IPS DF 6.9 (cell line): Measurements from ENCODE around the gene CCR6.

Source experiments
- DNase-seq: peaks from one replicate; pipeline ENCODE4 v3.0.0-alpha.2; 2013; ENCODE audit warnings: low read depth, low spot score
- H3K27ac ChIP-seq: one replicate; pipeline ENCODE4 v1.5.1; 2013; ENCODE audit warnings: low read length, control low read depth
- H3K27me3 ChIP-seq: 2 replicates; pipeline ENCODE4 v1.6.1; 2013; ENCODE audit warnings: mild to moderate bottlenecking, low read length; ENCODE audit not compliant: control insufficient read depth, insufficient read depth
- H3K36me3 ChIP-seq: 2 replicates; pipeline ENCODE4 v1.6.1; 2013; ENCODE audit warnings: low read length; ENCODE audit not compliant: control insufficient read depth, insufficient read depth
- H3K4me1 ChIP-seq: 2 replicates; pipeline ENCODE4 v1.6.1; 2013; ENCODE audit warnings: low read length; ENCODE audit not compliant: control insufficient read depth, insufficient read depth
- H3K4me3 ChIP-seq: 2 replicates; pipeline ENCODE4 v1.5.1; 2013; ENCODE audit warnings: mild to moderate bottlenecking, low read length
- H3K9me3 ChIP-seq: 2 replicates; pipeline ENCODE4 v1.6.1; 2013; ENCODE audit warnings: low read length, inconsistent platforms; ENCODE audit not compliant: control insufficient read depth, insufficient read depth
- WGBS: extraction: QIAGEN DNeasy Blood & Tissue Kit; methylation state at CpG from one replicate; pipeline ENCODE4 v1.1.7; 2013; ENCODE audit warnings: mixed read lengths, missing lambda C conversion rate; ENCODE audit not compliant: insufficient read length, insufficient coverage; 5-methylcytosine and 5-hydroxymethylcytosine counted together

CCR6 gene

DNA sequence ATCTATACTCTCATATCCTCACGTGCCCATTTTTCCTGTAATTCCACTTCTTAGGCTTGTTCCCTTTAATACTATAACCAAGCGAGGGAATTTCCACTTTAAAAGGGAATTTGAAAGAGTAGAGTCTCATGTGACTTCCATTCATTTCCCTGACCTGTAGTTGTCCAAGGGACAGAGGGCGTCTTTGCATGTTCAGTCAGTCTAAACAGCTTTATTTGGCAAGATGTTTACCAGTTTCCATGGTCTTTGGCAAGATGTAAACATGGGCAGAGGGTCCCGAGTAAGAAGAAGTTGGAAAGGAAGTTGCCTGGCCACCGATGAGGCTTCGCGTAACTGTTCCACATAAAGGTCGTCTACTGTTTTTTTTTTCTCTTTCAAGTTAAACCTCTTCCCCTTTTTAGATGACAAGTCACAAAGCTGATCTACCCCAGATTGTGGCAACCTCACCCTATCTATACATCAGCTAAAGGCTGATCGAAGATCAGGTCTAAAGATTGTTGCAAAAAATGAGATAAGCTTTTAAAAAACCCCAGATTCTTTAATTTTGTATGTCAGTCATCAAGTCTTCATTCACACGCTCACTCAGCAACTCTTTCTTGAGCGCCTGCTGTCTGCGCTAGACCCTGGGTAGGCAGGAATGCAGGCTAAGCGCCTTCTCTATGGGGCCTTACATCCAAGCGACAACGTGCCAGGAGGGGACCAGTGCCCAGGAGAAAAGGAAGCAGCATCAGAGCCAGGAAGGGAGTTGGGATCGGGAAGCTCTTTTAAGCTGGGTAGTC is 31.7 kb upstream of the CCR6 start:
- DNase-seq: no peak
- H3K36me3 ChIP-seq: no peaks in the 10 kb centered on the region
- H3K4me1 ChIP-seq: peaks cover 2% of the 10 kb centered on the region; the same call in 1 of the 2 replicates
- WGBS: no CpG with 5 or more reads among the region's 16 CpGs
- no peaks in the 10 kb centered on the region; the same call in 1 of the 2 replicates for H3K9me3 ChIP-seq
- no peak overlapping the region for H3K4me3 ChIP-seq
- no peaks in the 10 kb centered on the region for H3K27me3 ChIP-seq
- no peak overlapping the region for H3K27ac ChIP-seq

- H3K27me3 ChIP-seq: no peaks in the 10 kb centered on the region
- H3K9me3 ChIP-seq: no peaks in the 10 kb centered on the region; the same call in 1 of the 2 replicates
- WGBS: no CpG with 5 or more reads among the region's 7 CpGs
- no peak overlapping the region for H3K27ac ChIP-seq
- H3K4me3 ChIP-seq: no peak overlapping the region
- H3K4me1 ChIP-seq: peaks cover 2% of the 10 kb centered on the region; the same call in 1 of the 2 replicates
- H3K36me3 ChIP-seq: no peaks in the 10 kb centered on the region
- no peak for DNase-seq
Measured at GRCh38 chr6:167091805-167092107, 31.1 kb upstream of the CCR6 start.

DNA sequence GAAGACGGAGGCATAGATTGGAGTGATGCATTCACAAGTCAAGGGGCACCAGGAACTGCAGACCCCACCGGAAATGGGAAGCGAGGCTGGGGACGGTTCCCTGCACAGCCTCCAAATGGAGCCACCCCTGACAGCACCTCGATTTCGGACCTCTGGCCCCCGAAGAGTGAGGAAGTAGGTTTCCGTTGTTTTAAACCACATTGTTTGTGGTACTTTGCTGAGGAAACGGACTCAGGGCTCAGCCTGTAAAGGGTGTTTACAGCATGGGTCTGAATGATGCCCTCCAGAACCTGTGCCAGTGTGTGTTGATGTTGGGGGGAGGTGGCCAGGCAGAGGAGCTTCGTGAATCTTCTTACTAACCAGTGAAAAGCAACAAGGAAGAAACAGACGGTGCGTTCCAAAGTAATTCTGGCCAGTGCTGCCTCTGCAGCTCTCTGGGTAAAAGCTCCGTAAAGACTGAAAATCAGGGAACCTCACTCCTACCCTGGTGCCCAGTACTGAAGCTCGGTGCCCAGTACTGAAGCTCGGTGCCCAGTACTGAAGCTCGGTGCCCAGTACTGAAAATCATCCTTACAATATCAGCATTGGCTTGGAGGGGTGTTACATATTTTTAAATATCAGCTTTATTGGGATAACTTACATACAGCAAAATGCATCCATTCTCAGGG is 30.1 kb upstream of the CCR6 start:
- Histone ChIP-seq H3K4me1 (peaks cover 2% of the 10 kb centered on the region; the same call in 1 of the 2 replicates), H3K9me3 (no peaks in the 10 kb centered on the region), H3K27me3 (no peaks in the 10 kb centered on the region), H3K27ac (no peak overlapping the region), H3K4me3 (no peak overlapping the region), H3K36me3 (no peaks in the 10 kb centered on the region)
- WGBS: no CpG with 5 or more reads among the region's 16 CpGs
- no peak for DNase-seq

- H3K4me1 ChIP-seq: peaks cover 2% of the 10 kb centered on the region; the same call in 1 of the 2 replicates
- no peaks in the 10 kb centered on the region for H3K36me3 ChIP-seq
- no peak overlapping the region for H3K4me3 ChIP-seq
- H3K27me3 ChIP-seq: no peaks in the 10 kb centered on the region
- no peak for DNase-seq
- no peaks in the 10 kb centered on the region for H3K9me3 ChIP-seq
- WGBS: no CpG with 5 or more reads among the region's 20 CpGs
- H3K27ac ChIP-seq: no peak overlapping the region
Measured at GRCh38 chr6:167093406-167093921, 29.4 kb upstream of the CCR6 start.

DNA sequence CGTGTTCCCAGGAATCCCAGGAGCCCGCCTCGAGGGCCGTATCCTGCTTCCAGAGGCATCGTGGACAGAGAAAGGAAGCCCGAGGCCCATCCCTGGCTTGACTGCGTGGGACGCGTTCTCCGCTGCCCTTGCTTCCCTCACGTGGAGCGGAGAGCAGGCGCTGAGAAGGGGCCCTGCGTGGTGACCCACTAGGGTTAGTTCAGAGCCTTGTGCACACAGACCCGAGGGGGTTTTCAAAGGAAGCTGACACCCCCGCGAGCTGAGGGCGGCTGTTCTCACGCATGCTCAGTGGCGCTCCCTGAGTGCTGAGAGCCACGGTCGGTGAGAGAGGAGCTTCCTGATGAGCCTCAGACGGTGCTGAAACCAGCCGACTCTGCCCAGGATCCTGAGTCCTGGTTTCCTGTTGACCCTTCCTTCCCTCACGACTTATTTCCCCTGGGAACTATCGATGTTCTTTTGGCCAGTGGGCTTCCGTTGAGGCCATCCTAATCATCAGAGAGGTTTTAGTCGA is 28.9 kb upstream of the CCR6 start:
- H3K27me3 ChIP-seq: no peaks in the 10 kb centered on the region
- no peaks in the 10 kb centered on the region for H3K9me3 ChIP-seq
- H3K27ac ChIP-seq: no peak overlapping the region
- no peaks in the 10 kb centered on the region for H3K36me3 ChIP-seq
- DNase-seq: no peak
- peaks cover 2% of the 10 kb centered on the region; the same call in 1 of the 2 replicates for H3K4me1 ChIP-seq
- no CpG with 5 or more reads among the region's 28 CpGs for WGBS
- no peak overlapping the region for H3K4me3 ChIP-seq

DNA sequence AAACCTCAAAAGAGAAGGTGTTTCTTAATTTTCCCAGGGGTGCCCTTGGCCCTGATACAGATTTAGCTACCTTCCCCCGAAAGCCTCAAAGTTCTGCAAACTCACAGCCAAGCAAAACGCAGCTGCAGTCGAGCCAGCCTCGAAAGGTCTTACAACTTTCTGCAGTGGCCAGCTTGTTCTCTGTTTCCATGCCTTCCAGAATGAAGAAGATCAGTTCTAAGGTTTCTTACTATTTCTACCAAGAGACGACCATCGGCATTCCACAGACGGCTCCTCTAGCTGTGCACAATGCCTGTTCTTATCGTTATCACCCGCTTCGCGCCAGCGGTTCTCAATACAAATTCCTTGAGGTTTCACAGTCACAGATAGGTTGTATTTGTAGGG is 28.5 kb upstream of the CCR6 start:
- no peak overlapping the region for H3K27ac ChIP-seq
- no CpG with 5 or more reads among the region's 12 CpGs for WGBS

DNA sequence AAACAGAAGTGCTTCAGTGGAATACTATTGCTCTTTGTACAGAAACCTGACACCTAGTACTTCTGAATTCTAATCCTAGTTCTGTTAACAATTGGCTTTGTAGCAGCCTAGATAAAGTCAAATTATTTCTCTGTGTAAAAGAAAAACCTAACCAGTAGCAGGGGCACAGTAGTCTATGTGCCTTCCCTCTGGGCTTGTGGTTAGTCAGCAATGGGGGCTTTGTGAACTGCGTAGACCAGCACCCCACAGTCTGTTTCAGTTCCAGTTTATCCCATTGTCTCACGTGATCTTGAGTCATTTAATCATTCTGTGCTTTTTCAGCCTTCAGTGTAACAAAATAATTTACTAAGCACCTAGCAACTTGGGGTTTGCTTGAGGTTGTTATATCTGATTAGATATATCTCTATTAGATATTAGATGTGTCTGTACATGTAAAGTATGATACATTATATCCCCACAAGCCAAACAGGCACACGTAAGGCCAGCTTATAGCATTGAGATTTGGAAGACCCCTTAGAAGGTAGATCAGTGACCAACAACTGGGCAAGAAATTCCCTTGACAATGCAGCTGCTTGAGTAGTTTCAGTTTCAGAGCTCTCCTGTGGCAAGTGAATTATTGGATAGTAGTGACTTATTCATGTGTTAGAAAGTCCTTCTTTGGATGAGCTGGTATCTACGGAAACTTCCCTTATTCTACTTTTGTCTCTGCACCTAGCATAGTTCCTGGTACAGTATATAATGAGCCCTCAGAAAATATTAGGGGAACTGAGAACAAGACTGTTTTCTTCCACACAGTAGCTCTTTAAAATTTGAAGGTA is 27.9 kb upstream of the CCR6 start:
- H3K4me3 ChIP-seq: no peak overlapping the region
- no peaks in the 10 kb centered on the region for H3K36me3 ChIP-seq
- no peaks in the 10 kb centered on the region for H3K27me3 ChIP-seq
- WGBS: no CpG with 5 or more reads among the region's 4 CpGs
- DNase-seq: no peak
- H3K27ac ChIP-seq: no peak overlapping the region
- no peaks in the 10 kb centered on the region for H3K9me3 ChIP-seq
- peaks cover 2% of the 10 kb centered on the region; the same call in 1 of the 2 replicates for H3K4me1 ChIP-seq

More for the DNA sequence above, 28.5 kb upstream of the CCR6 start:
- Histone ChIP-seq H3K4me3 (no peak overlapping the region), H3K36me3 (no peaks in the 10 kb centered on the region), H3K4me1 (peaks cover 2% of the 10 kb centered on the region; the same call in 1 of the 2 replicates), H3K9me3 (no peaks in the 10 kb centered on the region), H3K27me3 (no peaks in the 10 kb centered on the region)
- no peak for DNase-seq

DNA sequence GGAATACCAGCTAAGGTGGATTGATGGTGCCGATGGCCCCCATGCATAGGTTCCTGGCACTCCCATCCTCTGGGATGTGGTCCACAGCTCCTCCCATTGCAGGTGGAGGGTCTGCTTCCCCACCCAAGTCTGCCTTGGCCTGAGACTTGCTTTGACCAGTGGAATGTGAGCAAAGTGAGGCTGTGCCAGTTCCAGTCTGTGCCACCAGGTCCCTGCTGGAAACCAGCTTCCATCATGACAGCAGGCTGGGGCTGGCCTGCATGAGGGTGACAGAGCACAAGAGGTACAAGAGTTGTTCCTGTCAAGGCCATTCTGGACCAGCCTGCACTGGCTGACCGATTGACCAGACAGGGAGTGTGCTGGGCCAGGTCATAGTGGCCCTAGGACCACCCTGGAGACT is 27.0 kb upstream of the CCR6 start:
- H3K27ac ChIP-seq: no peak overlapping the region
- H3K9me3 ChIP-seq: no peaks in the 10 kb centered on the region
- DNase-seq: no peak
- peaks cover 2% of the 10 kb centered on the region; the same call in 1 of the 2 replicates for H3K4me1 ChIP-seq
- no peaks in the 10 kb centered on the region for H3K36me3 ChIP-seq
- no CpG with 5 or more reads among the region's 2 CpGs for WGBS
- H3K27me3 ChIP-seq: no peaks in the 10 kb centered on the region
- no peak overlapping the region for H3K4me3 ChIP-seq

DNA sequence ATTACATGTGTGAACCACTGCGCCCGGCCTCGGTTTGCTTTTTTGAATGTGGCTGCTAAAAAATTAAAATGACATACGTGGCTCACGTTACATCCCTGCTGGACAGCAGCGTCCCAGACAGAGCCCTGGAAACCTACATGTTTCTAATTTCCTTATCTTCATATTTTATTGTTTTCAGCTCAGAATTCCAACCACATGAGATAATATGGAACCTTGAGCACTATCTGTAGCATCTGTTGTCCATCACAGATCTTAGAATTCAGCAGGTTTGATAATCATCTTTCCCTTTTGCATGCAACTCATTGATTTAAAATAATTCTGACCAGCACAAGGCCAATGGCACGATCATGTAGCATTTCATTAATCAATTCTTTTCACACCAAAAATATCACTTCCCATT is 25.9 kb upstream of the CCR6 start:
- H3K27ac ChIP-seq: no peak overlapping the region
- H3K9me3 ChIP-seq: no peaks in the 10 kb centered on the region
- H3K4me3 ChIP-seq: no peak overlapping the region
- peaks cover 2% of the 10 kb centered on the region; the same call in 1 of the 2 replicates for H3K4me1 ChIP-seq
- DNase-seq: no peak
- H3K36me3 ChIP-seq: no peaks in the 10 kb centered on the region
- no peaks in the 10 kb centered on the region for H3K27me3 ChIP-seq
- WGBS: no CpG with 5 or more reads among the region's 7 CpGs

GRCh38 chr6:167097770-167098169 is 25.1 kb upstream of the CCR6 start:
- Histone ChIP-seq H3K4me1 (peaks cover 2% of the 10 kb centered on the region; the same call in 1 of the 2 replicates), H3K9me3 (no peaks in the 10 kb centered on the region), H3K27me3 (no peaks in the 10 kb centered on the region), H3K36me3 (no peaks in the 10 kb centered on the region), H3K27ac (no peak overlapping the region), H3K4me3 (no peak overlapping the region)
- DNase-seq: no peak
- no CpG with 5 or more reads among the region's 23 CpGs for whole genome bisulfite sequencing
